ENCODE data around the gene LRCOL1. TPM values are rescaled to one million over a fixed set of nuclear protein-coding genes. Genes with fewer than 3 reads are reported as not detected.
A peak's percentile ranks its signal among the peaks of the same experiment; 100 is the strongest.

The LRCOL1 gene
- total RNA-seq, 1 experiment from 2014 or later, result 0.24 TPM

DNA sequence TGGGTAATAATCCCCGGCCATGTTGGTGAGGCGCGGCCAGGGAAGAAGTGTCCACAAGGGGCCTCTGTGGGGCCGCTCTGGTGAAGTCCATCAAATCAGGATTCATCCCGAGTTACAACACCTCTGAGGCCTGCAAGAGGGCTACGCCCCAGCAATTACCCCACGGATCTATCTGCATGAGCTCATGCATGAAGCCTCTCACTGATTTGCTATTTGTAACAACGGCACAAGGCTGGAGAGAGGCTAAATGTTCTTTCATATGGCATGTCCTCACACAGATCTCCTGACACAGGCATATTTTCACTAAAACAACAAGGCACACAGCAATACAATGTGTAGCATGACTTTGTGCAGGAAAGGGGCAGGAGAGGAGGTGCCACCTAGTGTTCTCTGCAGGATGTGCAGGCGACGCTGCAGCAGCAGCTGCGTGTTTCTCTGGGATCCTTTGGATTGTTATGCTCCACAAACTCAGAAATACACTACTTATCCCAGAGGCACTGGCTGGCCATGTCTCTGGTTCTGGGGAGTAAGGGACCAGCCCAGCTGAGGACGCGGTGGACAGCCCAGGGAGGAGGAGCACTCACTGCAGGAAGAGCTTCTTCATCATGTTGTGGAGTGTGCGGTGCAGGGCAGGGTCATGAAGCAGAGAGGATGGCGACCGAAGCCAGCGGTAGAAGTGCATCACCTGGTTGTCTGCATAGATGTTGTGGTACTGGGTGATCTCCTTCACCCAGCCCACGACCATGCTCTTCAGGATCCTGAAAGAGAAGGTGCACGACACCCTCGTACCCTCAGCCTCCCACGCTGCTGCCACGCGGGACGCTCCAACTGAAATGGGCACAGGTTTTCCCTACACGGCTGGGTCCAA, 28.4 kb upstream of the LRCOL1 start:
- TF ChIP-seq, protein P1, sequence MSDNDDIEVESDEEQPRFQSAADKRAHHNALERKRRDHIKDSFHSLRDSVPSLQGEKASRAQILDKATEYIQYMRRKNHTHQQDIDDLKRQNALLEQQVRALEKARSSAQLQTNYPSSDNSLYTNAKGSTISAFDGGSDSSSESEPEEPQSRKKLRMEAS (CRISPR knock-in tag; IDR thresholded peaks at IDR 0.05), result no peak
- TF ChIP-seq ZNF317 (CRISPR knock-in tag; IDR thresholded peaks at IDR 0.05; ENCODE audit: borderline replicate concordance, low read depth), result no peak
- no peak for TF ChIP-seq GTF2I (CRISPR knock-in tag; conservative IDR thresholded peaks at IDR 0.05)
- TF ChIP-seq HMGXB4 (CRISPR knock-in tag; IDR thresholded peaks at IDR 0.05), result peak; percentile 31; the same call in 1 of the 2 replicates
- TF ChIP-seq FOXK1 (CRISPR knock-in tag; IDR thresholded peaks at IDR 0.05), result no peak
- peak; percentile 57; the same call in 1 of the 2 replicates for TF ChIP-seq CTCF (IDR thresholded peaks at IDR 0.05)
- peak; percentile 82 for ATAC-seq
- Mint-ChIP-seq H3K27me3 (ENCODE audit: low read depth) (no peaks in the 10 kb centered on the region), H3K9me3 (no peaks in the 10 kb centered on the region), H3K36me3 (peaks cover 73% of the 10 kb centered on the region), H3K4me1 (no peaks in the 10 kb centered on the region), H3K27ac (peak overlapping the region; percentile 28; the same call in 1 of the 2 replicates), H3K4me3 (no peak overlapping the region)
- peak; percentile 46 for DNase-seq (ENCODE audit: low spot score)
- ChIA-PET POLR2A (no interaction called here), CTCF (interaction anchor here (0.6 to 1.4 kb wide), 20 partner anchors 10 to 224 kb away, joined by 3 to 18 read pairs (median 4); partner anchors contain the start of gene P2RX2)

GRCh38 chr12:132637811-132638210, 27.4 kb upstream of the LRCOL1 start:
- Mint-ChIP-seq H3K9me3 (no peaks in the 10 kb centered on the region), H3K27me3 (ENCODE audit: low read depth) (no peaks in the 10 kb centered on the region), H3K4me1 (no peaks in the 10 kb centered on the region), H3K36me3 (peaks cover 76% of the 10 kb centered on the region), H3K4me3 (no peak overlapping the region), H3K27ac (no peak overlapping the region; the same call in 1 of the 2 replicates)
- CTCF ChIA-PET, result no interaction called here
- ATAC-seq (no peak), DNase-seq (ENCODE audit: low spot score) (no peak)
- TF ChIP-seq TP53 (CRISPR knock-in tag; IDR thresholded peaks at IDR 0.05), result no peak
- no peak for TF ChIP-seq CTCF (IDR thresholded peaks at IDR 0.05)
- no peak for TF ChIP-seq ZNF281 (CRISPR knock-in tag; IDR thresholded peaks at IDR 0.05)
- TF ChIP-seq, protein P2, sequence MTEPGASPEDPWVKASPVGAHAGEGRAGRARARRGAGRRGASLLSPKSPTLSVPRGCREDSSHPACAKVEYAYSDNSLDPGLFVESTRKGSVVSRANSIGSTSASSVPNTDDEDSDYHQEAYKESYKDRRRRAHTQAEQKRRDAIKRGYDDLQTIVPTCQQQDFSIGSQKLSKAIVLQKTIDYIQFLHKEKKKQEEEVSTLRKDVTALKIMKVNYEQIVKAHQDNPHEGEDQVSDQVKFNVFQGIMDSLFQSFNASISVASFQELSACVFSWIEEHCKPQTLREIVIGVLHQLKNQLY (CRISPR knock-in tag; IDR thresholded peaks at IDR 0.05), result no peak
- POLR2A ChIA-PET, result no interaction called here
